Tibial nerve (tissue), 4 donors: ENCODE results near the gene PCBP4. TPM values are rescaled to one million over a fixed set of nuclear protein-coding genes. Genes with fewer than 3 reads are reported as not detected.

ENCODE experiments used
- DNase-seq, 2 donors: peaks; one replicate each; pipeline ENCODE4 v3.0.0-alpha.2; 2019; ENCODE audit warnings: low spot score in 2 of 2
- H3K27ac ChIP-seq, 4 donors: fragments of 200-600 bp; sonication (generic) in 3 of 4; one replicate each; pipeline ENCODE4 v1.5.1; 2017 to 2019; ENCODE audit warnings: mild to moderate bottlenecking in 1 of 4
- H3K27me3 ChIP-seq, 2 donors: fragments of 200-600 bp; sonication (generic) in 1 of 2; one replicate each; pipeline versions ENCODE4 v1.5.1 to v1.6.0; 2017 to 2019
- H3K36me3 ChIP-seq, 3 donors: fragments of 200-600 bp; sonication (generic); one replicate each; pipeline ENCODE4 v1.5.1; 2018 to 2019
- H3K4me1 ChIP-seq, 4 donors: fragments of 200-600 bp; sonication (generic) in 3 of 4; one replicate each; pipeline ENCODE4 v1.5.1; 2017 to 2019
- H3K4me3 ChIP-seq, 4 donors: fragments of 200-600 bp; sonication (generic) in 3 of 4; one replicate each; pipeline ENCODE4 v1.5.1; 2017 to 2019; ENCODE audit warnings: mild to moderate bottlenecking in 1 of 4, moderate library complexity in 1 of 4
- H3K9me3 ChIP-seq, 4 donors: fragments of 200-600 bp; sonication (generic) in 3 of 4; one replicate each; pipeline ENCODE4 v1.5.1; 2017 to 2019
- CTCF ChIP-seq, 5 experiments: fragments of 200-600 bp in 3 of 5; fragments of 450-650 bp in 2 of 5; sonication (generic) in 3 of 5; IDR thresholded peaks; one replicate each; pipeline ENCODE4 v1.5.1; 2016 to 2019; ENCODE audit warnings: antibody characterized with exemption in 5 of 5, mild to moderate bottlenecking in 3 of 5, moderate library complexity in 2 of 5
- EP300 ChIP-seq, 2 donors: sonication (generic); formaldehyde crosslinking; IDR thresholded peaks; one replicate each; pipeline ENCODE4 v1.6.1; 2017; ENCODE audit warnings: antibody characterized with exemption in 2 of 2, mild to moderate bottlenecking in 1 of 2
- POLR2A ChIP-seq, 2 donors: fragments of 450-650 bp; IDR thresholded peaks; one replicate each; pipeline ENCODE4 v1.6.1; 2017; ENCODE audit warnings: antibody characterized with exemption in 2 of 2, mild to moderate bottlenecking in 2 of 2, moderate library complexity in 2 of 2
- WGBS, 2 donors: methylation state at CpG; one replicate each; pipeline ENCODE4 v1.1.5; 2018; 5-methylcytosine and 5-hydroxymethylcytosine counted together
- total RNA-seq, 4 donors: library from RNA; depleted of rRNA; stranded (reverse); fragments of >200 nt; gene quantifications; one replicate each; pipeline ENCODE4 v1.1.0, GENCODE V29; 2016

The PCBP4 gene
- total RNA-seq, 4 donors from 2014 or later: 838 to 1,216 (median 1,000) TPM

GRCh38 chr3:51999846-52000245 lies 32.6 kb upstream of the PCBP4 start:
- Histone ChIP-seq H3K27me3 (no peaks in the 10 kb centered on the region), H3K9me3 (no peaks in the 10 kb centered on the region), H3K36me3 (no peaks in the 10 kb centered on the region), H3K4me1 (peaks cover 0 to 23% (median 8%) of the 10 kb centered on the region in 4 donors), H3K27ac (no peak overlapping the region), H3K4me3 (no peak overlapping the region)
- no peak for DNase-seq
- TF ChIP-seq POLR2A (IDR thresholded peaks at IDR 0.05) (no peak), CTCF (IDR thresholded peaks at IDR 0.05) (no peak)
- 78 to 88% methylated on average over 2 of the region's 2 CpGs for WGBS, 2 donors

- WGBS, 2 donors: 64 to 70% methylated on average over 7 of the region's 7 CpGs
- H3K4me3 ChIP-seq: no peak overlapping the region
Observed at GRCh38 chr3:51998774-51999173, 31.5 kb upstream of the PCBP4 start.

GRCh38 chr3:51997935-51998596 lies 30.8 kb upstream of the PCBP4 start:
- 58 to 68% methylated on average over 7 of the region's 7 CpGs for WGBS, 2 donors
- Histone ChIP-seq H3K36me3 (peaks cover 0 to 18% (median 6%) of the 10 kb centered on the region in 3 donors), H3K27me3 (no peaks in the 10 kb centered on the region), H3K27ac (no peak overlapping the region), H3K9me3 (no peaks in the 10 kb centered on the region), H3K4me3 (no peak overlapping the region), H3K4me1 (peaks cover 0 to 33% (median 16%) of the 10 kb centered on the region in 4 donors)
- DNase-seq: no peak
- TF ChIP-seq POLR2A (IDR thresholded peaks at IDR 0.05): no peak
- TF ChIP-seq CTCF (IDR thresholded peaks at IDR 0.05): no peak
- no peak for TF ChIP-seq EP300 (IDR thresholded peaks at IDR 0.05)

More at GRCh38 chr3:51998774-51999173, 31.5 kb upstream of the PCBP4 start:
- Histone ChIP-seq H3K9me3 (no peaks in the 10 kb centered on the region), H3K36me3 (peaks cover 0 to 11% (median 6%) of the 10 kb centered on the region in 3 donors), H3K27ac (no peak overlapping the region), H3K4me1 (peaks cover 0 to 26% (median 16%) of the 10 kb centered on the region in 4 donors), H3K27me3 (no peaks in the 10 kb centered on the region)
- DNase-seq: no peak
- TF ChIP-seq EP300 (IDR thresholded peaks at IDR 0.05) (no peak), POLR2A (IDR thresholded peaks at IDR 0.05) (no peak), CTCF (IDR thresholded peaks at IDR 0.05) (no peak)

- Histone ChIP-seq H3K27me3 (no peaks in the 10 kb centered on the region), H3K4me1 (peaks cover 0 to 42% (median 20%) of the 10 kb centered on the region in 4 donors), H3K4me3 (no peak overlapping the region), H3K36me3 (peaks cover 0 to 27% (median 6%) of the 10 kb centered on the region in 3 donors), H3K9me3 (no peaks in the 10 kb centered on the region), H3K27ac (no peak overlapping the region)
- no peak for TF ChIP-seq EP300 (IDR thresholded peaks at IDR 0.05)
- TF ChIP-seq POLR2A (IDR thresholded peaks at IDR 0.05): no peak
- TF ChIP-seq CTCF (IDR thresholded peaks at IDR 0.05): no peak
- no peak for DNase-seq
- 54 to 55% methylated on average over 2 of the region's 2 CpGs for WGBS, 2 donors
Observed at GRCh38 chr3:51997172-51997571, 29.9 kb upstream of the PCBP4 start.

GRCh38 chr3:51995346-51996163 lies 28.3 kb upstream of the PCBP4 start, which contains the start of gene RPL29:
Gene RPL29, minus strand, starts transcription at chr3:51995895. Its CDS starts 434 bp downstream, at chr3:51995461.
- no peaks in the 10 kb centered on the region for H3K9me3 ChIP-seq
- H3K36me3 ChIP-seq: peaks cover 0 to 43% (median 6%) of the 10 kb centered on the region in 3 donors
- peaks cover 0 to 40% (median 18%) of the 10 kb centered on the region in 4 donors for H3K4me1 ChIP-seq
- 0 to 1% methylated on average over 38 to 40 of the region's 40 CpGs for WGBS, 2 donors
- TF ChIP-seq EP300 (IDR thresholded peaks at IDR 0.05) (peak; percentile 95 to 97), CTCF (IDR thresholded peaks at IDR 0.05) (peak in 4 of 5 experiments; percentile 9 to 62 (median 37)), POLR2A (IDR thresholded peaks at IDR 0.05) (peak in 1 of 2 donors; percentile 62)
- DNase-seq: peak; percentile 83 to 87
- peak within 1 kb of the TSS; percentile 69 to 91 (median 80) for H3K4me3 ChIP-seq
- H3K27ac ChIP-seq: peak within 1 kb of the TSS; percentile 69 to 94 (median 86)
- no peaks in the 10 kb centered on the region for H3K27me3 ChIP-seq
